ENCODE data around the gene LIN37. TPM values are rescaled to one million over a fixed set of nuclear protein-coding genes. Genes with fewer than 3 reads are reported as not detected.

LIN37 gene
- polyA plus RNA-seq, 3 donors: 11.3 to 11.7 (median 11.6) TPM

GRCh38 chr19:35750167-35750566, 1.8 kb downstream of the LIN37 start:
- DNase-seq (ENCODE audit: low read depth in 3 of 3, low spot score in 2 of 3): no peak

- no peak for DNase-seq (ENCODE audit: low read depth in 3 of 3, low spot score in 2 of 3)
Measured at GRCh38 chr19:35751839-35752745, 3.7 kb downstream of the LIN37 start.

GRCh38 chr19:35752746-35753350, 4.5 kb downstream of the LIN37 start:
- no peak for DNase-seq (ENCODE audit: low read depth in 3 of 3, low spot score in 2 of 3)

- DNase-seq (ENCODE audit: low read depth in 3 of 3, low spot score in 2 of 3): no peak
Measured at GRCh38 chr19:35753634-35754369, 5.4 kb downstream of the LIN37 start.

GRCh38 chr19:35754370-35755130, 6.2 kb downstream of the LIN37 start:
- no peak for DNase-seq (ENCODE audit: low read depth in 3 of 3, low spot score in 2 of 3)

GRCh38 chr19:35755131-35755549, 6.8 kb downstream of the LIN37 start:
- DNase-seq (ENCODE audit: low read depth in 3 of 3, low spot score in 2 of 3): no peak

- no peak for DNase-seq (ENCODE audit: low read depth in 3 of 3, low spot score in 2 of 3)
Measured at GRCh38 chr19:35755550-35756376, 7.4 kb downstream of the LIN37 start.

GRCh38 chr19:35756377-35757230, 8.2 kb downstream of the LIN37 start, which contains the start of gene HSPB6:
Gene HSPB6, minus strand, starts transcription at chr19:35757029. Its CDS starts 21 bp downstream, at chr19:35757008.
- no peak for DNase-seq (ENCODE audit: low read depth in 3 of 3, low spot score in 2 of 3)

- DNase-seq (ENCODE audit: low read depth in 3 of 3, low spot score in 2 of 3): no peak
Measured at GRCh38 chr19:35757231-35757748, 8.9 kb downstream of the LIN37 start.

- DNase-seq (ENCODE audit: low read depth in 3 of 3, low spot score in 2 of 3): peak; percentile 97 to 99 (median 98)
Measured at GRCh38 chr19:35757749-35758608, 9.6 kb downstream of the LIN37 start, which contains the start of gene PROSER3. Gene PROSER3, plus strand, starts transcription at chr19:35758176. Its CDS starts 40 bp downstream, at chr19:35758216.

GRCh38 chr19:35759697-35760096, 11.3 kb downstream of the LIN37 start:
- DNase-seq (ENCODE audit: low read depth in 3 of 3, low spot score in 2 of 3): no peak

GRCh38 chr19:35760711-35761349, 12.5 kb downstream of the LIN37 start:
- DNase-seq (ENCODE audit: low read depth in 3 of 3, low spot score in 2 of 3): no peak

- DNase-seq (ENCODE audit: low read depth in 3 of 3, low spot score in 2 of 3): no peak
Measured at GRCh38 chr19:35764432-35765315, 16.3 kb downstream of the LIN37 start.

- DNase-seq (ENCODE audit: low read depth in 3 of 3, low spot score in 2 of 3): no peak
Measured at GRCh38 chr19:35766571-35767104, 18.3 kb downstream of the LIN37 start.

GRCh38 chr19:35767288-35768081, 19.1 kb downstream of the LIN37 start:
- peak in 1 of 3 donors; percentile 56 for DNase-seq (ENCODE audit: low read depth in 3 of 3, low spot score in 2 of 3)

Measured in right renal cortex interstitium (tissue), 3 donors.